HL-60 (cell line): Measurements from ENCODE around the gene ADAMTSL4.

Experiments
- DNase-seq, 2 experiments: peaks; one replicate each; pipeline ENCODE4 v3.0.0-alpha.2; 2010 to 2020; ENCODE audit warnings: low read depth in 1 of 2, low spot score in 1 of 2
- H3K27ac ChIP-seq: fragments of 250-450 bp; sonication (Bioruptor Pico); replicated peaks from 2 replicates; pipeline ENCODE4 v1.5.1; 2020; ENCODE audit warnings: mild to moderate bottlenecking, moderate library complexity
- H3K27me3 ChIP-seq: fragments of 250-450 bp; sonication (Bioruptor Pico); 2 replicates; pipeline ENCODE4 v1.5.1; 2021; ENCODE audit warnings: mild to moderate bottlenecking, moderate library complexity; ENCODE audit not compliant: insufficient read depth, poor library complexity, severe bottlenecking
- H3K4me3 ChIP-seq: replicated peaks from 2 replicates; pipeline ENCODE4 v1.5.1; 2011; ENCODE audit warnings: mild to moderate bottlenecking, control low read depth, low read length; ENCODE audit not compliant: insufficient read depth
- CTCF ChIP-seq: IDR thresholded peaks from one replicate; pipeline ENCODE4 v1.5.1; 2011; ENCODE audit warnings: low read length, control low read depth, inconsistent platforms; ENCODE audit not compliant: insufficient read depth
- GABPA ChIP-seq: IDR thresholded peaks from 2 replicates; pipeline ENCODE4 v1.6.1; 2012; ENCODE audit warnings: low read depth
- POLR2AphosphoS5 ChIP-seq: IDR thresholded peaks from 2 replicates; pipeline ENCODE4 v1.6.1; 2012; ENCODE audit warnings: low read depth
- REST ChIP-seq: IDR thresholded peaks from 2 replicates; pipeline ENCODE4 v1.6.1; 2012; ENCODE audit warnings: low read depth; ENCODE audit not compliant: insufficient replicate concordance
- SPI1 ChIP-seq: IDR thresholded peaks from 2 replicates; pipeline ENCODE4 v1.6.1; 2012; ENCODE audit warnings: low read depth, mild to moderate bottlenecking, borderline replicate concordance

The ADAMTSL4 gene

GRCh38 chr1:150557813-150558212 is 8.6 kb downstream of the ADAMTSL4 start:
- H3K27ac ChIP-seq = no peak overlapping the region
- TF ChIP-seq SPI1 = no peak
- TF ChIP-seq GABPA = no peak
- no peak for TF ChIP-seq POLR2AphosphoS5
- no peak for TF ChIP-seq CTCF
- TF ChIP-seq REST = no peak
- no peaks in the 10 kb centered on the region for H3K27me3 ChIP-seq
- no peak overlapping the region for H3K4me3 ChIP-seq
- DNase-seq = no peak

GRCh38 chr1:150558303-150558704 is 9.1 kb downstream of the ADAMTSL4 start:
- no peak overlapping the region for H3K4me3 ChIP-seq
- no peak overlapping the region for H3K27ac ChIP-seq
- TF ChIP-seq POLR2AphosphoS5 (no peak), REST (no peak), GABPA (no peak), SPI1 (no peak), CTCF (no peak)
- DNase-seq = no peak
- H3K27me3 ChIP-seq = no peaks in the 10 kb centered on the region

- no peak overlapping the region for H3K27ac ChIP-seq
- DNase-seq = no peak
- H3K4me3 ChIP-seq = no peak overlapping the region
- TF ChIP-seq POLR2AphosphoS5 (no peak), CTCF (no peak), GABPA (no peak), SPI1 (no peak), REST (no peak)
- H3K27me3 ChIP-seq = no peaks in the 10 kb centered on the region
Observed at GRCh38 chr1:150558761-150559655, 9.8 kb downstream of the ADAMTSL4 start.
